IMR-90 (cell line): ENCODE results near the gene EIF2AK2. TPM values are rescaled to one million over a fixed set of nuclear protein-coding genes. Genes with fewer than 3 reads are reported as not detected.

Experiments
- ATAC-seq: fragments of 200-7000 bp; cut with Tn5 transposase; 2 replicates; pipeline ENCODE4 v1.9.1; 2020; ENCODE audit warnings: low read depth, mild to moderate bottlenecking, moderate library complexity
- BruUV-seq: library from RNA; stranded (reverse); fragments of 400-500 nt; replicated peaks from 2 replicates; lab custom pipeline; 2021; lab: Mats Ljungman, UMichigan
- CTCF ChIA-PET: fragments of 300-600 bp; formaldehyde crosslinking; extraction: SDS; loops from one replicate; lab custom pipeline; 2021; ENCODE audit warnings: antibody characterized with exemption; lab: Yijun Ruan, JAX
- POLR2A ChIA-PET: fragments of 300-600 bp; sonication (Branson Sonifier 250); formaldehyde crosslinking; loops from one replicate; lab custom pipeline; 2022; ENCODE audit warnings: antibody characterized with exemption; ENCODE audit not compliant: unreplicated experiment; lab: Charles Lee
- DNase-seq: peaks from one replicate; pipeline ENCODE4 v3.0.0; 2013
- H2AFZ ChIP-seq: replicated peaks from 2 replicates; pipeline ENCODE3; 2013; ENCODE audit warnings: low read length, mild to moderate bottlenecking; ENCODE audit not compliant: poor library complexity
- H2AK5ac ChIP-seq: 2 replicates; pipeline ENCODE4 v1.6.1; 2013; ENCODE audit warnings: low read depth, low read length, inconsistent platforms
- H2AK9ac ChIP-seq: replicated peaks from 2 replicates; pipeline ENCODE3; 2013; ENCODE audit warnings: mild to moderate bottlenecking, low read depth, low read length, moderate library complexity; ENCODE audit not compliant: poor library complexity
- H2BK120ac ChIP-seq: 2 replicates; pipeline ENCODE4 v1.6.1; 2013; ENCODE audit warnings: low read depth, low read length, inconsistent platforms
- H2BK15ac ChIP-seq: 3 replicates; pipeline ENCODE4 v1.6.1; 2013; ENCODE audit warnings: low read depth, low read length, inconsistent platforms
- H2BK20ac ChIP-seq: 2 replicates; pipeline ENCODE4 v1.6.1; 2013; ENCODE audit warnings: low read depth, mild to moderate bottlenecking, inconsistent platforms, low read length, moderate library complexity
- H2BK5ac ChIP-seq: 2 replicates; pipeline ENCODE4 v1.6.1; 2013; ENCODE audit warnings: mild to moderate bottlenecking, low read depth, low read length, inconsistent platforms; ENCODE audit not compliant: poor library complexity, severe bottlenecking
- H3K14ac ChIP-seq: replicated peaks from 2 replicates; pipeline ENCODE4 v1.6.1; 2013; ENCODE audit warnings: low read depth, low read length, inconsistent platforms
- H3K18ac ChIP-seq: 2 replicates; pipeline ENCODE4 v1.6.1; 2013; ENCODE audit warnings: low read depth, low read length, control low read depth
- H3K23ac ChIP-seq: 2 replicates; pipeline ENCODE4 v1.6.1; 2013; ENCODE audit warnings: low read depth, low read length, inconsistent platforms
- H3K27ac ChIP-seq: 2 replicates; pipeline ENCODE4 v1.5.1; 2013; ENCODE audit warnings: mild to moderate bottlenecking, control low read depth, low read length; ENCODE audit not compliant: insufficient read depth
- H3K27me3 ChIP-seq: 2 replicates; pipeline ENCODE4 v1.6.1; 2013; ENCODE audit warnings: low read length; ENCODE audit not compliant: control insufficient read depth, insufficient read depth
- H3K36me3 ChIP-seq: 2 replicates; pipeline ENCODE4 v1.6.1; 2013; ENCODE audit warnings: low read length, mixed read lengths; ENCODE audit not compliant: control insufficient read depth, insufficient read depth
- H3K4ac ChIP-seq: 2 replicates; pipeline ENCODE4 v1.6.1; 2013; ENCODE audit warnings: low read depth, low read length, inconsistent platforms
- H3K4me1 ChIP-seq: 2 replicates; pipeline ENCODE4 v1.6.1; 2013; ENCODE audit warnings: low read length, mixed read lengths; ENCODE audit not compliant: control insufficient read depth, insufficient read depth
- H3K4me2 ChIP-seq: 2 replicates; pipeline ENCODE4 v1.6.1; 2013; ENCODE audit warnings: low read depth, mild to moderate bottlenecking, control low read depth, low read length, moderate library complexity
- H3K4me3 ChIP-seq: 2 replicates; pipeline ENCODE4 v1.5.1; 2013; ENCODE audit warnings: low read depth, mild to moderate bottlenecking, control low read depth, low read length, moderate library complexity; ENCODE audit not compliant: insufficient read depth
- H3K56ac ChIP-seq: 2 replicates; pipeline ENCODE4 v1.6.1; 2013; ENCODE audit warnings: low read length, inconsistent platforms; ENCODE audit not compliant: insufficient read depth; ENCODE audit errors: extremely low read depth
- H3K79me1 ChIP-seq, 2 experiments: 2 replicates each; pipeline ENCODE4 v1.6.1; 2013; ENCODE audit warnings: low read length in 2 of 2, inconsistent platforms in 1 of 2, low read depth in 1 of 2
- H3K9ac ChIP-seq: 2 replicates; pipeline ENCODE4 v1.6.1; 2013; ENCODE audit warnings: low read depth, low read length, control low read depth
- H3K9me1 ChIP-seq: 2 replicates; pipeline ENCODE4 v1.6.1; 2013; ENCODE audit warnings: low read length, inconsistent platforms; ENCODE audit not compliant: insufficient read depth
- H3K9me3 ChIP-seq: 2 replicates; pipeline ENCODE4 v1.6.1; 2013; ENCODE audit warnings: low read length; ENCODE audit not compliant: control insufficient read depth, insufficient read depth
- H4K20me1 ChIP-seq: 2 replicates; pipeline ENCODE4 v1.6.1; 2013; ENCODE audit warnings: low read length, inconsistent platforms; ENCODE audit not compliant: insufficient read depth
- H4K5ac ChIP-seq: 2 replicates; pipeline ENCODE4 v1.6.1; 2013; ENCODE audit warnings: mild to moderate bottlenecking, low read depth, low read length, control low read depth
- H4K8ac ChIP-seq, 2 experiments: 2 replicates each; pipeline ENCODE4 v1.6.1; 2013; ENCODE audit warnings: low read depth in 2 of 2, low read length in 2 of 2, control low read depth in 1 of 2, inconsistent platforms in 1 of 2
- H4K91ac ChIP-seq: 2 replicates; pipeline ENCODE4 v1.6.1; 2013; ENCODE audit warnings: low read depth, low read length, inconsistent platforms; ENCODE audit not compliant: insufficient read depth
- CEBPB ChIP-seq: IDR thresholded peaks from 2 replicates; pipeline ENCODE4 v1.6.1; 2012; ENCODE audit warnings: low read depth, low read length, improper control_type of control experiment
- FOS ChIP-seq: fragments of 150-350 bp; IDR thresholded peaks from 2 replicates; pipeline ENCODE4 v1.6.1; 2016; ENCODE audit warnings: low read depth, low read length
- MAFK ChIP-seq: IDR thresholded peaks from 2 replicates; pipeline ENCODE4 v1.6.1; 2012; ENCODE audit warnings: low read depth, low read length, improper control_type of control experiment
- POLR2A ChIP-seq: IDR thresholded peaks from 2 replicates; pipeline ENCODE4 v1.6.1; 2012; ENCODE audit warnings: mild to moderate bottlenecking, low read depth, low read length
- USF2 ChIP-seq: fragments of 150-350 bp; IDR thresholded peaks from 2 replicates; pipeline ENCODE4 v1.6.1; 2017; ENCODE audit warnings: mild to moderate bottlenecking, antibody characterized with exemption, low read length, low read depth
- WGBS, 2 experiments: methylation state at CpG; one replicate each; pipeline versions ENCODE4 v1.1.5 to v1.1.7; 2013; ENCODE audit warnings: missing lambda C conversion rate in 2 of 2; ENCODE audit not compliant: insufficient read length in 1 of 2; ENCODE audit errors: extremely low coverage in 2 of 2; 5-methylcytosine and 5-hydroxymethylcytosine counted together
- dilution Hi-C: fragments of 300-500 bp; cut with HindIII; formaldehyde crosslinking; loops from one replicate; pipeline ENCODE4 v1.14.3; 2018; ENCODE audit warnings: low sequenced_read_pairs; ENCODE audit not compliant: unreplicated experiment
- in situ Hi-C: fragments of 300-500 bp; cut with MboI; formaldehyde crosslinking; loops from 3 replicates; pipeline ENCODE4 v1.14.3; 2019; ENCODE audit warnings: low sequenced_read_pairs, inconsistent platforms, mixed read lengths
- intact Hi-C: fragments of 100-400 bp; cut with micrococcal nuclease; formaldehyde crosslinking; loops from 2 replicates; pipeline ENCODE4 v1.10.0; 2022
- polyA plus RNA-seq, 3 experiments: library from polyadenylated mRNA; depleted of rRNA; stranded (reverse); fragments of >200 nt; gene quantifications; 2 replicates each; pipeline ENCODE4 v1.2.3, GENCODE V29; 2012; ENCODE audit warnings: low replicate concordance in 1 of 3
- total RNA-seq: library from RNA; depleted of rRNA; stranded (reverse); fragments of >200 nt; gene quantifications from 2 replicates; pipeline ENCODE4 v1.2.3, GENCODE V29; 2012

EIF2AK2 gene
- total and polyA plus RNA-seq, 2 of the 4 experiments (the other 2 are of a cell fraction) = 10.2 to 16.8 TPM

GRCh38 chr2:37190290-37190689 lies 33.5 kb upstream of the EIF2AK2 start:
- TF ChIP-seq USF2 (no peak), CEBPB (no peak), FOS (no peak), POLR2A (no peak), MAFK (no peak)
- no peaks in the 10 kb centered on the region for H3K79me1 ChIP-seq
- no peak overlapping the region for H4K91ac ChIP-seq
- H3K14ac ChIP-seq = no peak overlapping the region
- no peak overlapping the region for H3K18ac ChIP-seq
- no peak for ATAC-seq
- H2AK9ac ChIP-seq = no peak overlapping the region
- 0 out of 2 replicates have a peak overlapping the region, but pooled peaks have one; percentile 6 for H2BK20ac ChIP-seq
- no peak overlapping the region for H4K5ac ChIP-seq
- no peaks in the 10 kb centered on the region for H4K20me1 ChIP-seq
- H3K9me1 ChIP-seq = peaks cover 3% of the 10 kb centered on the region; the same call in 1 of the 2 replicates
- H2BK15ac ChIP-seq = no peak overlapping the region
- no peaks in the 10 kb centered on the region for H3K36me3 ChIP-seq
- DNase-seq = no peak
- intact Hi-C loops (no loop called here), dilution Hi-C loops (no loop called here), in situ Hi-C loops (no loop called here)
- 0 out of 2 replicates have a peak overlapping the region, but pooled peaks have one; percentile 13 for H3K23ac ChIP-seq
- no peak overlapping the region for H3K4me2 ChIP-seq
- no peak overlapping the region for H3K4me3 ChIP-seq
- H3K56ac ChIP-seq = no peak overlapping the region
- H2BK5ac ChIP-seq = no peak overlapping the region
- no peak overlapping the region for H3K27ac ChIP-seq
- no CpG with 5 or more reads among the region's 4 CpGs for whole genome bisulfite sequencing, 2 experiments
- H4K8ac ChIP-seq = no peak overlapping the region
- peaks cover 2% of the 10 kb centered on the region for H3K4me1 ChIP-seq
- no peak overlapping the region for H3K4ac ChIP-seq
- no peak overlapping the region for H2AK5ac ChIP-seq
- no peaks in the 10 kb centered on the region; the same call in none of the 2 replicates for H3K27me3 ChIP-seq
- POLR2A ChIA-PET = no interaction called here
- no peak overlapping the region for H3K9ac ChIP-seq
- CTCF ChIA-PET = no interaction called here
- no peak overlapping the region for H2BK120ac ChIP-seq
- no peak overlapping the region for H2AFZ ChIP-seq
- H3K9me3 ChIP-seq = no peaks in the 10 kb centered on the region
- BruUV-seq = no TSS peak
